DND-41 (cell line): Measurements from ENCODE around the gene SPATA6.

ENCODE experiments used
- ATAC-seq: fragments of 200-7000 bp; cut with Tn5 transposase; 3 replicates; pipeline ENCODE4 v1.9.1; 2021; ENCODE audit warnings: low read depth; ENCODE audit not compliant: insufficient read depth
- DNase-seq: peaks from one replicate; pipeline ENCODE4 v3.0.0-alpha.2; 2020
- H2AFZ ChIP-seq: 2 replicates; pipeline ENCODE4 v1.6.0; 2012; ENCODE audit warnings: low read depth, low read length
- H3K27ac ChIP-seq: 2 replicates; pipeline ENCODE4 v1.5.1; 2012; ENCODE audit warnings: low read length, inconsistent platforms
- H3K27me3 ChIP-seq: fragments of 200-600 bp; sonication (generic); 2 replicates; pipeline ENCODE4 v1.6.0; 2012; ENCODE audit warnings: low read length, mild to moderate bottlenecking, inconsistent platforms; ENCODE audit not compliant: insufficient read depth, poor library complexity
- H3K36me3 ChIP-seq: 2 replicates; pipeline ENCODE4 v1.5.1; 2012; ENCODE audit warnings: low read length, inconsistent platforms; ENCODE audit not compliant: insufficient read depth
- H3K4me1 ChIP-seq: 2 replicates; pipeline ENCODE4 v1.5.1; 2012; ENCODE audit warnings: mild to moderate bottlenecking, low read length; ENCODE audit not compliant: insufficient read depth
- H3K4me2 ChIP-seq: 2 replicates; pipeline ENCODE4 v1.6.0; 2012; ENCODE audit warnings: mild to moderate bottlenecking, moderate library complexity, low read length, inconsistent platforms; ENCODE audit not compliant: insufficient read depth
- H3K4me3 ChIP-seq, 2 experiments: fragments of 200-600 bp in 1 of 2; shearing (Covaris generic) in 1 of 2; 2 replicates each; pipeline ENCODE4 v1.5.1; 2012 to 2016; ENCODE audit warnings: inconsistent platforms in 2 of 2, low read length in 2 of 2, mild to moderate bottlenecking in 2 of 2, low read depth in 1 of 2, moderate library complexity in 1 of 2
- H3K79me2 ChIP-seq: 2 replicates; pipeline ENCODE4 v1.6.0; 2012; ENCODE audit warnings: low read length, inconsistent platforms; ENCODE audit not compliant: insufficient read depth
- H3K9ac ChIP-seq: 2 replicates; pipeline ENCODE4 v1.6.0; 2012; ENCODE audit warnings: low read depth, mild to moderate bottlenecking, inconsistent platforms, low read length, moderate library complexity
- H3K9me3 ChIP-seq: 2 replicates; pipeline ENCODE4 v1.5.1; 2012; ENCODE audit warnings: low read length, moderate library complexity, mild to moderate bottlenecking, inconsistent platforms; ENCODE audit not compliant: insufficient read depth, severe bottlenecking
- H4K20me1 ChIP-seq: 2 replicates; pipeline ENCODE4 v1.6.0; 2012; ENCODE audit warnings: low read length; ENCODE audit not compliant: insufficient read depth
- EZH2 ChIP-seq: IDR thresholded peaks from 3 replicates; pipeline ENCODE4 v1.6.1; 2012; ENCODE audit warnings: borderline replicate concordance, low read depth, mild to moderate bottlenecking, moderate library complexity, low read length, inconsistent platforms; ENCODE audit not compliant: severe bottlenecking
- TF ChIP-seq, protein P1 (sequence below): IDR thresholded peaks from 2 replicates; pipeline ENCODE4 v1.5.1; 2012; ENCODE audit warnings: borderline replicate concordance, low read length, moderate library complexity, mild to moderate bottlenecking; ENCODE audit not compliant: poor library complexity, severe bottlenecking; ENCODE audit errors: extremely low read depth

The SPATA6 gene

DNA sequence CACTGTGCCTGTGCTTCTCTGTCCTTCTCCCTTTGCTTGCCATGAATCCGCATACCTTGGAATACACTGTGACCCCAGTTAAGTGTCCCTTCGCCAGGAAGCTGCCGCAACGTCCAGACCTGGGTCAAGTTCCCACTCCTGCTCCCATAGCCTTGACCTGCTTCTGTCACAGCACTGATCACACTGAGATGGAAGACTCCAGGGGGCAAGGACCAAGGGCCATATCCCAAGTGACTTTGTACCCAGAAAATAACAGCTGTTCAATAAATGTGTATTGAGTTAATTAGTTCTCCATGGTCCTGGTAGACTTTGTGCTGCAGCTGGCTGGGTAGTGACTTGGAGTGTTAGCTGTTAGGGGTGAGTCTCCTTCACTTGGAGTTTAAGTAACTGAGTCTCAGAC lies 223.6 kb downstream of the SPATA6 start:
- Histone ChIP-seq H3K4me3 (no peak overlapping the region), H3K79me2 (no peaks in the 10 kb centered on the region), H3K27me3 (no peaks in the 10 kb centered on the region), H3K9ac (no peak overlapping the region), H3K36me3 (no peaks in the 10 kb centered on the region), H2AFZ (no peak overlapping the region), H3K9me3 (no peaks in the 10 kb centered on the region), H3K4me1 (peaks cover 11% of the 10 kb centered on the region; the same call in 1 of the 2 replicates), H4K20me1 (no peaks in the 10 kb centered on the region), H3K27ac (no peak overlapping the region), H3K4me2 (no peak overlapping the region)
- no peak for ATAC-seq
- TF ChIP-seq, protein P1, sequence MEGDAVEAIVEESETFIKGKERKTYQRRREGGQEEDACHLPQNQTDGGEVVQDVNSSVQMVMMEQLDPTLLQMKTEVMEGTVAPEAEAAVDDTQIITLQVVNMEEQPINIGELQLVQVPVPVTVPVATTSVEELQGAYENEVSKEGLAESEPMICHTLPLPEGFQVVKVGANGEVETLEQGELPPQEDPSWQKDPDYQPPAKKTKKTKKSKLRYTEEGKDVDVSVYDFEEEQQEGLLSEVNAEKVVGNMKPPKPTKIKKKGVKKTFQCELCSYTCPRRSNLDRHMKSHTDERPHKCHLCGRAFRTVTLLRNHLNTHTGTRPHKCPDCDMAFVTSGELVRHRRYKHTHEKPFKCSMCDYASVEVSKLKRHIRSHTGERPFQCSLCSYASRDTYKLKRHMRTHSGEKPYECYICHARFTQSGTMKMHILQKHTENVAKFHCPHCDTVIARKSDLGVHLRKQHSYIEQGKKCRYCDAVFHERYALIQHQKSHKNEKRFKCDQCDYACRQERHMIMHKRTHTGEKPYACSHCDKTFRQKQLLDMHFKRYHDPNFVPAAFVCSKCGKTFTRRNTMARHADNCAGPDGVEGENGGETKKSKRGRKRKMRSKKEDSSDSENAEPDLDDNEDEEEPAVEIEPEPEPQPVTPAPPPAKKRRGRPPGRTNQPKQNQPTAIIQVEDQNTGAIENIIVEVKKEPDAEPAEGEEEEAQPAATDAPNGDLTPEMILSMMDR, result no peak
- no peak for TF ChIP-seq EZH2
- no peak for DNase-seq

DNA sequence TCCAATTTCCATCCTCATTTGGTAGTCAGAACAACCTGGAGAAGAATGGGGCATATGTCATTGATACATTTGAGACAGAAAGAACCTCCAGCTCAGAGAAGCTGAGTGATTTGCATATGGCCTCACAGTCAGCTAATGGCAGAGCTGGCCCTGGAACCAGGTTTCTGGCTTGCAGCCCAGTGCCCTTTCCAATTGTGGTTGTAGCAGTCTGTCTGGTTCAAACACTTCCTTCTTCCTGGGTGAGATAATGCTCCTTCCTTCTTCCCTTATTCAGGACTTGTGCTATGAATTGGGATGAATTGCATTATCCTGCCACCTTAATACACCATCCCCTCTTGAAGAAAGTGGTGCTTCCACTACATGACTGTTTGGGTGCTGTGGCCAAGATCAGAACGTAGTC lies 225.3 kb downstream of the SPATA6 start:
- DNase-seq, result no peak

More for the DNA sequence above, 225.3 kb downstream of the SPATA6 start:
- H2AFZ ChIP-seq, result no peak overlapping the region
- H3K4me1 ChIP-seq, result peaks cover under 1% of the 10 kb centered on the region; the same call in 1 of the 2 replicates
- no peak for ATAC-seq
- no peak overlapping the region for H3K4me2 ChIP-seq
- H4K20me1 ChIP-seq, result no peaks in the 10 kb centered on the region
- no peak for TF ChIP-seq EZH2
- TF ChIP-seq, protein P1, result no peak
- no peak overlapping the region for H3K9ac ChIP-seq
- no peak overlapping the region for H3K27ac ChIP-seq
- no peaks in the 10 kb centered on the region for H3K36me3 ChIP-seq
- H3K79me2 ChIP-seq, result no peaks in the 10 kb centered on the region
- no peaks in the 10 kb centered on the region for H3K27me3 ChIP-seq
- H3K9me3 ChIP-seq, result no peaks in the 10 kb centered on the region
- H3K4me3 ChIP-seq, result no peak overlapping the region
